Bronchial epithelial cell (primary cell): ENCODE results near the gene SLC23A1. TPM values are rescaled to one million over a fixed set of nuclear protein-coding genes. Genes with fewer than 3 reads are reported as not detected.

Source experiments
- DNase-seq: peaks from one replicate; pipeline ENCODE4 v3.0.0-alpha.2; 2010; ENCODE audit warnings: low read depth
- FAIRE-seq: peaks from 2 replicates; lab custom pipeline; 2011; peaks lifted over from hg19 to GRCh38; lab: Jason Lieb, UNC
- H3K27me3 ChIP-seq: 2 replicates; pipeline ENCODE4 v1.5.1; 2011; ENCODE audit warnings: low read length; ENCODE audit not compliant: control insufficient read depth, insufficient read depth
- H3K36me3 ChIP-seq: 2 replicates; pipeline ENCODE4 v1.5.1; 2011; ENCODE audit warnings: low read length; ENCODE audit not compliant: control insufficient read depth, insufficient read depth
- H3K4me3 ChIP-seq: 2 replicates; pipeline ENCODE4 v1.5.1; 2011; ENCODE audit warnings: mild to moderate bottlenecking, low read depth, low read length, control low read depth
- total RNA-seq: library from RNA; depleted of rRNA; stranded (reverse); fragments of >200 nt; gene quantifications from 2 replicates; pipeline ENCODE4 v1.2.1, GENCODE V29; 2014
- TF ChIP-seq, protein P1 (sequence below): IDR thresholded peaks from 2 replicates; pipeline ENCODE4 v1.5.1; 2011; ENCODE audit warnings: mild to moderate bottlenecking, moderate library complexity, low read length, control low read depth, inconsistent platforms; ENCODE audit not compliant: insufficient read depth, severe bottlenecking

SLC23A1 gene
- total RNA-seq, 1 donor from 2014 or later: not detected

DNA sequence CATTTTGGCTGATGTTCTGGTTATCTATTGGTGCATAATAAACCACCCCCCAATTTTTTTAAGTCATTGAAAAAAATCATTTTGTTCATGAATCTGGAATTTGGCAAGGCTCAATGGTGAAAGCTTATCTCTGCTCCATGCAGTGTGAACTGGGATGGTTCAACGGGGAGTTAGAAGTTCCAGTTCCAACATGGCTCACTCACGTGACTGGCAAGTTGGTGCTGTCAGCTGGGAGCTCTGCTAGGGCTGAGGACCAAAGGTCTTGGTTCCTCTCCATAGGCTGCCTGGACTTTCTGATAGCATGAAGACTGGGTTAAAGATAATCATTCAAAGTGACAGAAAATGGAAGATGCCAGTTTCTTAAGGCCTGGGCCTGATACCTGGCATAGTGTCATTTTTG lies 23.9 kb upstream of the SLC23A1 start:
- H3K27me3 ChIP-seq: no peaks in the 10 kb centered on the region
- TF ChIP-seq, protein P1, sequence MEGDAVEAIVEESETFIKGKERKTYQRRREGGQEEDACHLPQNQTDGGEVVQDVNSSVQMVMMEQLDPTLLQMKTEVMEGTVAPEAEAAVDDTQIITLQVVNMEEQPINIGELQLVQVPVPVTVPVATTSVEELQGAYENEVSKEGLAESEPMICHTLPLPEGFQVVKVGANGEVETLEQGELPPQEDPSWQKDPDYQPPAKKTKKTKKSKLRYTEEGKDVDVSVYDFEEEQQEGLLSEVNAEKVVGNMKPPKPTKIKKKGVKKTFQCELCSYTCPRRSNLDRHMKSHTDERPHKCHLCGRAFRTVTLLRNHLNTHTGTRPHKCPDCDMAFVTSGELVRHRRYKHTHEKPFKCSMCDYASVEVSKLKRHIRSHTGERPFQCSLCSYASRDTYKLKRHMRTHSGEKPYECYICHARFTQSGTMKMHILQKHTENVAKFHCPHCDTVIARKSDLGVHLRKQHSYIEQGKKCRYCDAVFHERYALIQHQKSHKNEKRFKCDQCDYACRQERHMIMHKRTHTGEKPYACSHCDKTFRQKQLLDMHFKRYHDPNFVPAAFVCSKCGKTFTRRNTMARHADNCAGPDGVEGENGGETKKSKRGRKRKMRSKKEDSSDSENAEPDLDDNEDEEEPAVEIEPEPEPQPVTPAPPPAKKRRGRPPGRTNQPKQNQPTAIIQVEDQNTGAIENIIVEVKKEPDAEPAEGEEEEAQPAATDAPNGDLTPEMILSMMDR: no peak
- H3K4me3 ChIP-seq: no peak overlapping the region
- no peaks in the 10 kb centered on the region for H3K36me3 ChIP-seq
- no peak for FAIRE-seq
- DNase-seq: no peak

GRCh38 chr5:139404484-139404840 lies 21.4 kb upstream of the SLC23A1 start:
- DNase-seq: no peak
- Histone ChIP-seq H3K4me3 (peak overlapping the region; percentile 42), H3K27me3 (no peaks in the 10 kb centered on the region), H3K36me3 (no peaks in the 10 kb centered on the region)
- no peak for FAIRE-seq
- TF ChIP-seq, protein P1: no peak

- no peaks in the 10 kb centered on the region for H3K27me3 ChIP-seq
- TF ChIP-seq, protein P1: no peak
- no peak for FAIRE-seq
Measured at GRCh38 chr5:139403787-139404483, 20.8 kb upstream of the SLC23A1 start, which contains the start of gene SPATA24. Gene SPATA24 (minus strand): TSS chr5:139404089. CDS start chr5:139404060, 29 bp downstream.

GRCh38 chr5:139403418-139403786 lies 20.3 kb upstream of the SLC23A1 start:
- Histone ChIP-seq H3K4me3 (peak overlapping the region; percentile 42), H3K36me3 (no peaks in the 10 kb centered on the region), H3K27me3 (no peaks in the 10 kb centered on the region)
- FAIRE-seq: no peak
- DNase-seq: no peak
- TF ChIP-seq, protein P1: no peak

More at GRCh38 chr5:139403787-139404483, 20.8 kb upstream of the SLC23A1 start, which contains the start of gene SPATA24:
- Histone ChIP-seq H3K36me3 (no peaks in the 10 kb centered on the region), H3K4me3 (peak within 1 kb of the TSS; percentile 42)
- peak; percentile 87 for DNase-seq

- no peak for FAIRE-seq
- Histone ChIP-seq H3K4me3 (no peak overlapping the region), H3K36me3 (no peaks in the 10 kb centered on the region), H3K27me3 (no peaks in the 10 kb centered on the region)
- TF ChIP-seq, protein P1: peak; percentile 47
- DNase-seq: no peak
Measured at GRCh38 chr5:139402561-139403158, 19.6 kb upstream of the SLC23A1 start.
